ENCODE measurements around the gene ZNF385B.
"Not testable (repeated sequence)": the region's sequence is repeated elsewhere in the genome, so short reads cannot be mapped to it uniquely, and the experiment has no call there.

Gene ZNF385B

GRCh38 chr2:179800776-179801175 lies 60.6 kb downstream of the ZNF385B start:
- no peak for DNase-seq

- DNase-seq, result no peak
Observed at GRCh38 chr2:179796213-179797007, 65.0 kb downstream of the ZNF385B start.

GRCh38 chr2:179793902-179794301 lies 67.5 kb downstream of the ZNF385B start:
- DNase-seq, result no peak

- no peak for DNase-seq
Observed at GRCh38 chr2:179793238-179793637, 68.2 kb downstream of the ZNF385B start.

DNA sequence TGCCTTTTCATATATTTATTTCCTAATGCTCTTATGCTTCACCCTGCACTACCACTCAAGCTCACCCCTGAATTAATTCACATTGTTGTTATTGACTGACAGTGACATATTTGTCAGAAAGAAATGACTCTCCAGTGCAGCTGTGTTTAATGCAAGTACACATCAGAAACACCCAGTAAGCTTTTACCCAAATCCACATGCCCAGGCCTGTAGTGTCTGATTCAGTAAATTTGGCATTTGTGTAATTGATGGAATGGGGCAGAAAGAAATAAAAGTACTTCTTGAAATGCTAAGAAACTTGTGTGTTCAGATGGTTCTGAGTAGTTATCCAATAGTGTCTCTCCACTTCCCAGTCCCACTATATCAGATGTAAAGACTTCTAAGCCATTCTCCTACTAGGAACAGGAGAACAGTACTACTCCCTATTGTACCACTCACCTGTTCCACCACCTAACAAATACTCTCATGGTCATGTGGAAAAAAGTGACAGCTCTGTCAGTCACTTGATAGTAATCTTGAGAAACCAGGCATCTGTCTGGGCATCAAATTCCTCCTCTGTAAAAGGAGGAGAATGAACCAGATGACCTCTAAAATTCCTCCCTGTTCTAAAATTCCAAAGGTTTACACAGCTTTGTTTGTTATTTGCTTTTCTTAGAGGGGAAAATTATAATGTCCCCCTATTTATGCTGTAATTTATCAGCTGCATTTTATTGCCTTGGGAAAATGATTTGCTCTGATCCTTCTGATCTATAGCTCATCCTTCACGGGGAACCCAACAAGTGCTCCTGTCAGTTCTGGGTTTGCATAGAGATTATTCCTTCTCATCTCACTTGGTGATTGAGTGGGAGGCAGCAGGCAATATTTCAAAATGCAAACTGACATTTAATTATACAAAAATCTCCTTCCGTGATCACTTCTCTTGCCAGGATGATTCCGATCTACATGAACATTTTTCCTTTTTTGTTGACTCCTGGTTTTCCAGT lies 70.9 kb downstream of the ZNF385B start:
- no peak for DNase-seq

- DNase-seq, result no peak
Observed at GRCh38 chr2:179788104-179788503, 73.3 kb downstream of the ZNF385B start.

GRCh38 chr2:179787601-179788000 lies 73.8 kb downstream of the ZNF385B start:
- DNase-seq, result no peak

- DNase-seq, result no peak
Observed at GRCh38 chr2:179785902-179786301, 75.5 kb downstream of the ZNF385B start.

DNA sequence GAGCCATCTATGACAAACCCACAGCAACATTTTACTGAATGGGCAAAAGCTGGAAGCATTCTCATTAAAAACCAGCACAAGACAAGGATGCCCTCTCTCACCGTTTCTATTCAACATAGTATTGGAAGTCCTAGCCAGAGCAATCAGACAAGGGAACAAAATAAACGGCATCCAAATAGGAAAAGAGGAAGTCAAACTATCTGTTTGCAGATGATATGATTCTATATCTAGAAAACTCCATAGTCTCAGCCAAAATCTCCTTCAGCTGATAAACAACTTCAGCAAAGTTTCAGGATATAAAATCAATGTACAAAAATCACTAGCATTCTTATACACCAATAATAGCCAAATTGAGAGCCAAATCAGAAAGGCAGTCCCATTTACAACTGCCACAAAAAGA lies 79.1 kb downstream of the ZNF385B start:
- not testable (repeated sequence) for DNase-seq

GRCh38 chr2:179773986-179774385 lies 87.4 kb downstream of the ZNF385B start:
- no peak for DNase-seq

- DNase-seq, result no peak
Observed at GRCh38 chr2:179772346-179772745, 89.1 kb downstream of the ZNF385B start.

- DNase-seq, result no peak
Observed at GRCh38 chr2:179771791-179772190, 89.6 kb downstream of the ZNF385B start.

DNA sequence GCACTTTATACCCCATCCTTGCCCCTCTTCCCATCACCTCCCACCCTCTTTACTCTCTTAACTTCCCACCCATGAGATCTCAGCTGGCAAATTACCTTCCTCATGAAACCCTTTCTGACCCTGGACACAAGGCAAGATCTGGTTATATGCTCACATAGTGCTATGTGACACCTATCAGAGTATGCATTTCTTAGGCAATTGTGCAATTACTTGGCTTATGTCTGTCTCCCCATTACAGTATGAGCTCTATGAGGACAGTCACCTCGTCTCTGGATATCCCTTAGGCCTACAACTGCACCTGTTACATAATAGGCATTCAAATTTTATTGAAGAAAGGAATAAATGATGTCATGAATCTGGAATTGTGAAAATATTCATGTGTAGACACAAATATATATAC lies 91.4 kb downstream of the ZNF385B start:
- no peak for DNase-seq

GRCh38 chr2:179769323-179769722 lies 92.1 kb downstream of the ZNF385B start:
- DNase-seq, result no peak

DNA sequence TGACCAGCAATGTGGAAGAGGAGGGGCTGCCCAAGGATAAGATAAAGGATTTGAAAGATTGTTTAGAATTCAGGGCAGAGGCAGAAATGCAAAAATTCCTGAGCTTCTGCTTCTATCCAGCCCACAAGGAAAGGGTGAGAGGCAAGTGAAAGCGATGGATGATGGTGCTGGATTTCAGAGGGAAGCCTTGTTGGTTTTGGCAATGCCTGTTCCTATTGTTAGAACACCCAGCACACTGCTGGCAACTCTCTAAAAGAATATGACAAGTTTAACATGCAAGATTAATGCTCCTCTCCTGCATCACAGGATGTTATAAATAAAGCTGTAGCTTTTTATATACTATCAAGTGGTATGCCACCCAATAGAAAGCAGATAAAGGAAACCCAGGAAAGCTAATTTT lies 92.6 kb downstream of the ZNF385B start:
- no peak for DNase-seq

GRCh38 chr2:179765666-179766065 lies 95.7 kb downstream of the ZNF385B start:
- DNase-seq, result no peak

DNA sequence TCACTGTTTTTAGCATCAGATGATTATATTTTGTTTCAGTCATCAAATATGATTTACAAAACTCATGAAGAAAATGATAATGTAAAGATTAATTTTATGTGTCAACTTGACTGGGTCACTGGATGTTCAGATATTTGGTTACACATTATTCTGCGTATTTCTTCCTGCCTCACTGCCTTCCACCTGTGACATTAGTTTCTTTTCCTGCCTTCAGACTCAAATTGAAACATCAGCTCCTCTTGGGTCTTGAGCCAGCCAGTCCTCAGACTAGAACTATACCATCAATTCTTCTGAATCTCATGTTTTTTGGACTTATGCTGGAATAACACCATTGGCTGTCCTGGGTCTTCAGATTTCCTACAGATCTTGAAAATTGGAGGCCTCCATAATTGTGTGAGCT lies 96.7 kb downstream of the ZNF385B start:
- DNase-seq, result no peak

- DNase-seq, result no peak
Observed at GRCh38 chr2:179758636-179759035, 102.8 kb downstream of the ZNF385B start.

GRCh38 chr2:179751163-179751809 lies 110.1 kb downstream of the ZNF385B start:
- no peak for DNase-seq

- no peak for DNase-seq
Observed at GRCh38 chr2:179749210-179749609, 112.2 kb downstream of the ZNF385B start.

- no peak for DNase-seq
Observed at GRCh38 chr2:179746981-179747380, 114.4 kb downstream of the ZNF385B start.

DNA sequence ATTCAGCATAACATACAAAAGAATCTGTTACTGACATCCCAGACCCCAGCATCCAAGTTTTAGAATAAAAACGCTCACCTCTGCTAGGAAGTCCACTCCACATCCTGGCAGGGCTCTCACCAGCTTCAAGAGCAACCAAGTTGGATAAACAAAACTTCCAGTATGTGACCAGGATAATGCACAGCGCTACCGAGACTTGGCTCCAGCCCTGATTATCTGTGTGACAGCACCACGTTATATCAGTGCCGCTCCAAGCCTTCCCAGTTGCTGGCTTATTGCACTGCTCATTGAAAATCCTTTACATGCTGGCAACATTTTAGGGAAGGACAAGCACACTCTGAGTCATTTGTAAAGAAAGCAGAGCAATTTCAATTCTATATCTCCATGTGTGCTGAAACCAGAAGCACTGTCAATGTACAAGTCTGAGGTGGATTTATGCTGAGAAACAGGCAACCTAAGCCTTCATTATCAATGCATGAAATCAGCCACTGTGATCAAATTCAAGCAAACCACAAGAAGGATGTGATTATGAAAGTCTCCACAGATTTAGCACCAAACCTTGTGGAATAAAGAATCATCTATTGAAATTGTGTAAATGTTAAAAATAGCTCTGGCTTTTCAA lies 115.7 kb downstream of the ZNF385B start:
- DNase-seq, result no peak

GRCh38 chr2:179744401-179744800 lies 117.0 kb downstream of the ZNF385B start:
- no peak for DNase-seq
